GM12878 (cell line): ENCODE results near the gene FRS3. TPM values are rescaled to one million over a fixed set of nuclear protein-coding genes. Genes with fewer than 3 reads are reported as not detected.

Experiments
- ATAC-seq: fragments of 200-7000 bp; cut with Tn5 transposase; 3 replicates; pipeline ENCODE4 v1.9.1; 2020; ENCODE audit warnings: mild to moderate bottlenecking, moderate library complexity
- BruUV-seq: library from RNA; stranded (reverse); fragments of 400-500 nt; replicated peaks from 2 replicates; lab custom pipeline; 2021; lab: Mats Ljungman, UMichigan
- CTCF ChIA-PET: fragments of 300-600 bp; sonication (Branson Sonifier 250); formaldehyde crosslinking; extraction: SDS; loops from one replicate; lab custom pipeline; 2021; ENCODE audit warnings: inconsistent platforms; lab: Yijun Ruan, JAX
- POLR2A ChIA-PET: fragments of 350-600 bp; formaldehyde crosslinking; extraction: SDS; loops from one replicate; lab custom pipeline; 2021; ENCODE audit warnings: inconsistent platforms; lab: Charles Lee
- RAD21 ChIA-PET: fragments of 300-600 bp; sonication (Branson Sonifier 250); formaldehyde crosslinking; loops from one replicate; lab custom pipeline; 2023; ENCODE audit warnings: antibody characterized with exemption; ENCODE audit not compliant: unreplicated experiment; lab: Charles Lee
- SMC1A ChIA-PET: fragments of 300-600 bp; sonication (Branson Sonifier 250); formaldehyde crosslinking; loops from one replicate; lab custom pipeline; 2023; ENCODE audit not compliant: unreplicated experiment, uncharacterized antibody; lab: Charles Lee
- DNase-seq: peaks from one replicate; pipeline ENCODE4 v3.0.0-alpha.2; 2011; ENCODE audit warnings: low read depth, low spot score
- FAIRE-seq: peaks from 3 replicates; lab custom pipeline; 2011; peaks lifted over from hg19 to GRCh38; lab: Jason Lieb, UNC
- H2AFZ ChIP-seq: 2 replicates; pipeline ENCODE4 v1.6.0; 2011; ENCODE audit warnings: low read depth, low read length, control low read depth; ENCODE audit not compliant: control insufficient read depth
- H3K27ac ChIP-seq: 2 replicates; pipeline ENCODE4 v1.5.1; 2011; ENCODE audit warnings: control low read depth; ENCODE audit not compliant: control insufficient read depth, insufficient read depth
- H3K27me3 ChIP-seq, 2 experiments: replicated peaks in 1 of 2; 2 replicates each; pipeline versions ENCODE4 v1.6.0 to v1.6.1; 2011; ENCODE audit warnings: low read length in 1 of 2; ENCODE audit not compliant: control insufficient read depth in 2 of 2, insufficient read depth in 2 of 2
- H3K36me3 ChIP-seq, 2 experiments: 2 replicates each; pipeline ENCODE4 v1.5.1; 2011; ENCODE audit warnings: low read length in 1 of 2; ENCODE audit not compliant: control insufficient read depth in 2 of 2, insufficient read depth in 2 of 2
- H3K4me1 ChIP-seq: 2 replicates; pipeline ENCODE4 v1.6.1; 2011; ENCODE audit warnings: mild to moderate bottlenecking, low read length, moderate library complexity, mixed read lengths; ENCODE audit not compliant: control insufficient read depth, insufficient read depth
- H3K4me2 ChIP-seq: 2 replicates; pipeline ENCODE4 v1.6.0; 2011; ENCODE audit warnings: control low read depth; ENCODE audit not compliant: control insufficient read depth, insufficient read depth
- H3K4me3 ChIP-seq: fragments of 200-600 bp; sonication (generic); 2 replicates; pipeline ENCODE4 v1.5.1; 2016
- H3K79me2 ChIP-seq: 2 replicates; pipeline ENCODE4 v1.6.0; 2011; ENCODE audit warnings: low read length; ENCODE audit not compliant: control insufficient read depth, insufficient read depth
- H3K9ac ChIP-seq: 2 replicates; pipeline ENCODE4 v1.8.0; 2011; ENCODE audit warnings: low read length, control low read depth, mixed read lengths; ENCODE audit not compliant: control insufficient read depth, insufficient read depth
- H3K9me3 ChIP-seq: replicated peaks from 3 replicates; pipeline ENCODE4 v1.5.1; 2011; ENCODE audit warnings: mild to moderate bottlenecking, low read length; ENCODE audit not compliant: control insufficient read depth, insufficient read depth
- H4K20me1 ChIP-seq: 2 replicates; pipeline ENCODE4 v1.6.0; 2011; ENCODE audit not compliant: control insufficient read depth, insufficient read depth
- ATF7 ChIP-seq: fragments of 450-650 bp; IDR thresholded peaks from 2 replicates; pipeline ENCODE4 v1.6.1; 2016; ENCODE audit warnings: low read depth, mild to moderate bottlenecking
- CHD2 ChIP-seq: IDR thresholded peaks from 2 replicates; pipeline ENCODE4 v1.6.1; 2011; ENCODE audit warnings: low read depth, low read length, improper control_type of control experiment, borderline replicate concordance
- FOS ChIP-seq: IDR thresholded peaks from 3 replicates; pipeline ENCODE4 v1.6.1; 2011; ENCODE audit warnings: borderline replicate concordance; ENCODE audit not compliant: insufficient read length; ENCODE audit errors: extremely low read depth
- HDGF ChIP-seq: fragments of 450-650 bp; IDR thresholded peaks from 2 replicates; pipeline ENCODE4 v1.6.1; 2016; ENCODE audit warnings: antibody characterized with exemption
- JUND ChIP-seq: IDR thresholded peaks from 2 replicates; pipeline ENCODE4 v1.6.1; 2012; ENCODE audit warnings: low read depth, mild to moderate bottlenecking, low read length, improper control_type of control experiment, moderate library complexity
- POLR2A ChIP-seq: IDR thresholded peaks from 2 replicates; pipeline ENCODE4 v1.6.1; 2011; ENCODE audit warnings: low read depth, mild to moderate bottlenecking, low read length
- RBBP5 ChIP-seq: fragments of 200-600 bp; sonication (generic); conservative IDR thresholded peaks from 2 replicates; pipeline ENCODE4 v1.6.1; 2016
- SIN3A ChIP-seq: IDR thresholded peaks from 2 replicates; pipeline ENCODE4 v1.6.1; 2012; ENCODE audit warnings: low read depth, low read length, improper control_type of control experiment
- ZBED1 ChIP-seq: IDR thresholded peaks from 2 replicates; pipeline ENCODE4 v1.6.1; 2016; ENCODE audit warnings: borderline replicate concordance
- WGBS: methylation state at CpG from one replicate; pipeline ENCODE4 v1.1.6; 2016; ENCODE audit warnings: low lambda C conversion rate; ENCODE audit not compliant: insufficient replicate concordance, insufficient coverage; ENCODE audit errors: missing lambda C conversion rate; 5-methylcytosine and 5-hydroxymethylcytosine counted together
- in situ Hi-C: fragments of 300-500 bp; cut with MboI; formaldehyde crosslinking; loops from 9 replicates; pipeline ENCODE4 v1.14.3; 2018; ENCODE audit warnings: mixed read lengths
- intact Hi-C: fragments of 100-400 bp; cut with micrococcal nuclease; formaldehyde crosslinking; loops from one replicate; pipeline ENCODE4 v1.14.2; 2022; ENCODE audit not compliant: unreplicated experiment
- polyA plus RNA-seq, 11 experiments: library from polyadenylated mRNA; depleted of rRNA in 4 of 11; unstranded in 6 of 11; stranded (reverse) in 5 of 11; fragments of >200 nt; fragmentation: Nextera tagmentation in 4 of 11; fragmentation: Illumina TruSeq in 1 of 11; extraction: Ambion mirVana in 4 of 11; extraction: Trizol in 1 of 11; gene quantifications; 1 replicate in 1 of 11; 2 replicates in 10 of 11; pipeline versions ENCODE4 v1.2.1 to v1.2.3, GENCODE V29; 2011 to 2016; ENCODE audit warnings: inconsistent platforms in 2 of 11, missing spikeins in 2 of 11, low read depth in 1 of 11
- total RNA-seq, 4 experiments: library from RNA; depleted of rRNA in 3 of 4; stranded (reverse); fragments of >200 nt in 3 of 4; fragmentation: Illumina TruSeq in 1 of 4; extraction: Trizol in 1 of 4; gene quantifications; 2 replicates each; pipeline versions ENCODE4 v1.2.1 to v1.2.3, GENCODE V29; 2013 to 2021

Gene FRS3
- total and polyA plus RNA-seq, 10 of the 15 experiments (the other 5 are each of a cell fraction or from before 2014, with no cell fraction given) = 0.05 to 3.4 (median 1.5) TPM

- no peak for FAIRE-seq
- POLR2A ChIA-PET = interaction anchor here (0.6 to 9.6 kb wide), 3 partner anchors 12 to 200 kb away, joined by 9 to 293 read pairs (median 180); no protein-coding TSS in a partner anchor
- RAD21 ChIA-PET = interaction anchor here (0.8 to 8.5 kb wide), 3 partner anchors 13 to 49 kb away, joined by 3 to 300 read pairs (median 180); partner anchors contain the start of gene FRS3
- ATAC-seq = no peak
- Histone ChIP-seq H3K9me3 (no peaks in the 10 kb centered on the region), H3K4me3 (peak overlapping the region; percentile 92), H4K20me1 (no peaks in the 10 kb centered on the region), H3K27ac (peak overlapping the region; percentile 98), H3K36me3 (peaks cover 2 to 5% of the 10 kb centered on the region in 2 experiments; a peak in 1 of 4 replicates), H3K27me3 (no peaks in the 10 kb centered on the region), H2AFZ (no peak overlapping the region), H3K4me1 (peaks cover 42% of the 10 kb centered on the region), H3K4me2 (peak overlapping the region; percentile 99), H3K9ac (peak overlapping the region; percentile 93), H3K79me2 (peaks cover 89% of the 10 kb centered on the region)
- TF ChIP-seq POLR2A = peak; percentile 44
- no peak for TF ChIP-seq FOS
- 0 out of 2 replicates have a peak, but pooled peaks have one; percentile 12 for TF ChIP-seq HDGF
- peak; percentile 76 for TF ChIP-seq ATF7
- TF ChIP-seq ZBED1 = 0 out of 2 replicates have a peak, but pooled peaks have one; percentile 30
- no peak for TF ChIP-seq RBBP5
- 0 out of 2 replicates have a peak, but pooled peaks have one; percentile 17 for TF ChIP-seq CHD2
- peak; percentile 26; the same call in 1 of the 2 replicates for TF ChIP-seq SIN3A
- no peak for TF ChIP-seq JUND
- WGBS = 3% methylated on average over 9 of the region's 9 CpGs
- in situ Hi-C loops = no loop called here
- no peak for DNase-seq
- SMC1A ChIA-PET = interaction anchor here (0.8 to 8.5 kb wide), 6 partner anchors 9 to 396 kb away, joined by 3 to 168 read pairs (median 46); no protein-coding TSS in a partner anchor
- BruUV-seq = no TSS peak
- CTCF ChIA-PET = interaction anchor here (0.6 to 6.2 kb wide), 9 partner anchors 9 to 190 kb away, joined by 3 to 84 read pairs (median 4); partner anchors contain the start of genes BYSL and MED20
- intact Hi-C loops = loop anchor here (5.0 to 10.0 kb wide), 3 partner anchors 33 to 656 kb away; partner anchors contain the start of genes FOXP4, NFYA and OARD1
Observed at GRCh38 chr6:41730531-41731436, 48.9 kb downstream of the FRS3 start.
